H1 (cell line): Measurements from ENCODE around the gene SHANK1. TPM values are rescaled to one million over a fixed set of nuclear protein-coding genes. Genes with fewer than 3 reads are reported as not detected.

Source experiments
- CTCF ChIA-PET: fragments of 300-600 bp; sonication (Branson Sonifier 250); formaldehyde crosslinking; loops from one replicate; lab custom pipeline; 2021; ENCODE audit not compliant: partially characterized antibody; lab: Charles Lee
- POLR2A ChIA-PET: fragments of 300-600 bp; sonication (Branson Sonifier 250); formaldehyde crosslinking; loops from one replicate; lab custom pipeline; 2021; ENCODE audit warnings: inconsistent platforms; ENCODE audit not compliant: partially characterized antibody; lab: Charles Lee
- DNase-seq, 2 experiments: peaks; one replicate each; pipeline versions ENCODE4 v3.0.0 to v3.0.0-alpha.2; 2010 to 2022; ENCODE audit warnings: low spot score in 2 of 2, low read depth in 1 of 2, mixed read lengths in 1 of 2
- FAIRE-seq: peaks from 2 replicates; lab custom pipeline; 2011; peaks lifted over from hg19 to GRCh38; lab: Jason Lieb, UNC
- H2AFZ ChIP-seq: 2 replicates; pipeline ENCODE4 v1.8.1; 2012; ENCODE audit warnings: low read length, inconsistent platforms
- H2AK5ac ChIP-seq: 2 replicates; pipeline ENCODE4 v1.6.1; 2013; ENCODE audit warnings: low read depth, low read length
- H2BK120ac ChIP-seq: replicated peaks from 2 replicates; pipeline ENCODE3; 2013; ENCODE audit warnings: low read depth, low read length, inconsistent platforms
- H2BK12ac ChIP-seq: 2 replicates; pipeline ENCODE4 v1.6.1; 2013; ENCODE audit warnings: low read depth, low read length
- H2BK15ac ChIP-seq: 2 replicates; pipeline ENCODE4 v1.6.1; 2013; ENCODE audit warnings: low read length
- H2BK20ac ChIP-seq: 2 replicates; pipeline ENCODE4 v1.6.1; 2013; ENCODE audit warnings: low read length
- H2BK5ac ChIP-seq: 2 replicates; pipeline ENCODE4 v1.6.1; 2013; ENCODE audit warnings: low read depth, low read length
- H3K14ac ChIP-seq: 2 replicates; pipeline ENCODE4 v1.6.1; 2013; ENCODE audit warnings: inconsistent platforms; ENCODE audit not compliant: insufficient read length
- H3K18ac ChIP-seq: 2 replicates; pipeline ENCODE4 v1.6.1; 2013; ENCODE audit warnings: low read length; ENCODE audit errors: extremely low read depth
- H3K23ac ChIP-seq: 2 replicates; pipeline ENCODE4 v1.6.1; 2013; ENCODE audit warnings: inconsistent platforms; ENCODE audit not compliant: insufficient read length
- H3K23me2 ChIP-seq: 2 replicates; pipeline ENCODE4 v1.6.1; 2013; ENCODE audit warnings: low read depth, low read length
- H3K27ac ChIP-seq: 2 replicates; pipeline ENCODE4 v1.6.1; 2011; ENCODE audit warnings: low read depth, low read length, inconsistent platforms
- H3K27me3 ChIP-seq, 4 experiments: replicated peaks in 1 of 4; 1 replicate in 1 of 4; 2 replicates in 3 of 4; pipeline versions ENCODE4 v1.6.1 to v1.8.1; 2011 to 2013; ENCODE audit warnings: low read length in 3 of 4, mild to moderate bottlenecking in 3 of 4, inconsistent platforms in 2 of 4, mixed read lengths in 2 of 4, moderate library complexity in 1 of 4; ENCODE audit not compliant: control insufficient read depth in 3 of 4, insufficient read depth in 3 of 4; ENCODE audit errors: extremely low read depth in 1 of 4
- H3K36me3 ChIP-seq, 4 experiments: 2 replicates each; pipeline versions ENCODE4 v1.6.1 to v1.8.1; 2011 to 2013; ENCODE audit warnings: mild to moderate bottlenecking in 4 of 4, low read length in 3 of 4, moderate library complexity in 2 of 4, control low read depth in 1 of 4, inconsistent platforms in 1 of 4; ENCODE audit not compliant: insufficient read depth in 4 of 4, control insufficient read depth in 2 of 4
- H3K4ac ChIP-seq: replicated peaks from 2 replicates; pipeline ENCODE3; 2013; ENCODE audit warnings: low read length, low read depth, mixed read lengths, inconsistent platforms; ENCODE audit not compliant: insufficient read length
- H3K4me1 ChIP-seq, 4 experiments: replicated peaks in 1 of 4; 1 replicate in 1 of 4; 2 replicates in 3 of 4; pipeline versions ENCODE4 v1.6.1 to v1.8.1; 2011 to 2013; ENCODE audit warnings: low read length in 3 of 4, inconsistent platforms in 2 of 4, mixed read lengths in 1 of 4; ENCODE audit not compliant: insufficient read depth in 4 of 4, control insufficient read depth in 3 of 4
- H3K4me2 ChIP-seq, 2 experiments: 2 replicates each; pipeline versions ENCODE4 v1.6.1 to v1.8.1; 2011 to 2013; ENCODE audit warnings: low read depth in 2 of 2, low read length in 2 of 2, control low read depth in 1 of 2, inconsistent platforms in 1 of 2, mild to moderate bottlenecking in 1 of 2; ENCODE audit not compliant: insufficient read depth in 1 of 2
- H3K4me3 ChIP-seq, 4 experiments: fragments of 200-600, 300-600 bp in 1 of 4; sonication (generic), shearing (Covaris generic), sonication (Bioruptor Twin) in 1 of 4; 2 replicates each; pipeline versions ENCODE4 v1.5.1 to v1.8.1; 2011 to 2016; ENCODE audit warnings: low read length in 4 of 4, low read depth in 3 of 4, control low read depth in 2 of 4, inconsistent platforms in 2 of 4, mild to moderate bottlenecking in 2 of 4, mixed read lengths in 1 of 4, moderate library complexity in 1 of 4; ENCODE audit not compliant: insufficient read depth in 2 of 4; ENCODE audit errors: extremely low read depth in 1 of 4
- H3K56ac ChIP-seq: replicated peaks from 2 replicates; pipeline ENCODE3; 2013; ENCODE audit warnings: low read depth, mild to moderate bottlenecking, mixed read lengths, low read length, inconsistent platforms; ENCODE audit not compliant: insufficient read length
- H3K79me1 ChIP-seq: 2 replicates; pipeline ENCODE4 v1.6.1; 2013; ENCODE audit warnings: low read depth, low read length, control low read depth
- H3K79me2 ChIP-seq, 2 experiments: 2 replicates each; pipeline versions ENCODE4 v1.6.1 to v1.8.1; 2012 to 2013; ENCODE audit warnings: low read length in 2 of 2, mild to moderate bottlenecking in 2 of 2, inconsistent platforms in 1 of 2; ENCODE audit not compliant: insufficient read depth in 2 of 2, control insufficient read depth in 1 of 2
- H3K9ac ChIP-seq, 4 experiments: replicated peaks in 1 of 4; 1 replicate in 1 of 4; 2 replicates in 3 of 4; pipeline versions ENCODE4 v1.6.1 to v1.8.1; 2011 to 2013; ENCODE audit warnings: low read depth in 3 of 4, low read length in 3 of 4, control low read depth in 2 of 4, mild to moderate bottlenecking in 2 of 4, moderate library complexity in 2 of 4, inconsistent platforms in 1 of 4; ENCODE audit errors: extremely low read depth in 1 of 4
- H3K9me3 ChIP-seq, 2 experiments: 2 replicates each; pipeline versions ENCODE4 v1.6.1 to v1.8.1; 2012 to 2013; ENCODE audit warnings: mild to moderate bottlenecking in 2 of 2, moderate library complexity in 2 of 2, control low read depth in 1 of 2, inconsistent platforms in 1 of 2, low read depth in 1 of 2, low read length in 1 of 2, mixed read lengths in 1 of 2; ENCODE audit not compliant: insufficient read depth in 2 of 2
- H4K20me1 ChIP-seq, 2 experiments: replicated peaks in 1 of 2; 2 replicates each; pipeline versions ENCODE3 to v1.8.1; 2011 to 2013; ENCODE audit warnings: inconsistent platforms in 2 of 2, low read length in 2 of 2, mild to moderate bottlenecking in 1 of 2; ENCODE audit not compliant: insufficient read depth in 2 of 2, control insufficient read depth in 1 of 2
- H4K5ac ChIP-seq: 2 replicates; pipeline ENCODE4 v1.6.1; 2013; ENCODE audit warnings: low read length, low read depth, mixed read lengths, inconsistent platforms; ENCODE audit not compliant: insufficient read length
- H4K8ac ChIP-seq: 2 replicates; pipeline ENCODE4 v1.8.0; 2013; ENCODE audit warnings: mild to moderate bottlenecking, moderate library complexity, low read length, inconsistent platforms; ENCODE audit not compliant: insufficient read depth; ENCODE audit errors: extremely low read depth
- H4K91ac ChIP-seq: replicated peaks from 2 replicates; pipeline ENCODE3; 2013; ENCODE audit warnings: low read length, mixed read lengths, inconsistent platforms; ENCODE audit not compliant: insufficient read length
- ASH2L ChIP-seq: fragments of 200-600, 300-600 bp; sonication (generic); IDR thresholded peaks from one replicate; pipeline ENCODE4 v1.7.1; 2017; ENCODE audit warnings: low read length
- CEBPB ChIP-seq: IDR thresholded peaks from 2 replicates; pipeline ENCODE4 v1.6.1; 2012; ENCODE audit warnings: low read depth, low read length
- CHD2 ChIP-seq: IDR thresholded peaks from 2 replicates; pipeline ENCODE4 v1.6.1; 2012; ENCODE audit warnings: low read length, improper control_type of control experiment
- CTBP2 ChIP-seq: IDR thresholded peaks from 2 replicates; pipeline ENCODE4 v1.7.0; 2011; ENCODE audit warnings: borderline replicate concordance, mild to moderate bottlenecking, moderate library complexity, mixed read lengths, low read length; ENCODE audit not compliant: insufficient read depth, insufficient read length
- GTF2F1 ChIP-seq: IDR thresholded peaks from 2 replicates; pipeline ENCODE4 v1.6.1; 2012; ENCODE audit warnings: low read depth, low read length, improper control_type of control experiment, borderline replicate concordance
- HDAC6 ChIP-seq: IDR thresholded peaks from one replicate; pipeline ENCODE4 v1.7.1; 2012; ENCODE audit warnings: low read depth, mild to moderate bottlenecking, inconsistent platforms, low read length, moderate library complexity
- MAFK ChIP-seq: IDR thresholded peaks from 2 replicates; pipeline ENCODE4 v1.6.1; 2012; ENCODE audit warnings: low read depth, mild to moderate bottlenecking, improper control_type of control experiment, low read length
- NANOG ChIP-seq: IDR thresholded peaks from 2 replicates; pipeline ENCODE4 v1.6.1; 2011; ENCODE audit warnings: low read length, low read depth, mild to moderate bottlenecking, inconsistent platforms; ENCODE audit not compliant: insufficient read depth, poor library complexity, severe bottlenecking
- RAD21 ChIP-seq, 2 experiments: IDR thresholded peaks in 1 of 2; conservative IDR thresholded peaks in 1 of 2; 2 replicates each; pipeline ENCODE4 v1.6.1; 2011; ENCODE audit warnings: low read depth in 2 of 2, low read length in 2 of 2, improper control_type of control experiment in 1 of 2, inconsistent platforms in 1 of 2, mild to moderate bottlenecking in 1 of 2, moderate library complexity in 1 of 2
- SP4 ChIP-seq: IDR thresholded peaks from 2 replicates; pipeline ENCODE4 v1.6.1; 2012; ENCODE audit warnings: low read length, inconsistent platforms
- TAF1 ChIP-seq: IDR thresholded peaks from 2 replicates; pipeline ENCODE4 v1.6.1; 2011; ENCODE audit warnings: mild to moderate bottlenecking, low read depth, low read length
- WGBS, 2 experiments: shearing (Covaris generic) in 1 of 2; methylation state at CpG; one replicate each; pipeline versions ENCODE4 v1.1.6 to v1.1.7; 2013 to 2015; ENCODE audit warnings: low lambda C conversion rate in 2 of 2, mixed read lengths in 2 of 2, inconsistent platforms in 1 of 2, low coverage in 1 of 2, missing lambda C conversion rate in 1 of 2; ENCODE audit not compliant: insufficient replicate concordance in 2 of 2, insufficient coverage in 1 of 2, insufficient read length in 1 of 2; ENCODE audit errors: extremely low coverage in 1 of 2, missing lambda C conversion rate in 1 of 2; 5-methylcytosine and 5-hydroxymethylcytosine counted together
- polyA plus RNA-seq, 7 experiments: library from polyadenylated mRNA; depleted of rRNA in 3 of 7; stranded (reverse) in 5 of 7; unstranded in 2 of 7; fragments of >200 nt in 5 of 7; fragments of 200-250 nt in 2 of 7; gene quantifications; 1 replicate in 5 of 7; 2 replicates in 1 of 7; 4 replicates in 1 of 7; pipeline versions ENCODE4 v1.2.1 to v1.2.3, GENCODE V29; 2011 to 2013; ENCODE audit warnings: missing spikeins in 2 of 7, mixed read lengths in 2 of 7
- total RNA-seq: library from RNA; stranded (reverse); fragmentation: NEBNext Ultra II Directional; extraction: Animal tissue kit (Norgen Biotek cat#: 25700); gene quantifications from 2 replicates; pipeline ENCODE4 v1.2.1, GENCODE V29; 2021
- TF ChIP-seq, protein P1 (sequence below): IDR thresholded peaks from 2 replicates; pipeline ENCODE4 v1.6.1; 2012; ENCODE audit warnings: inconsistent platforms

Gene SHANK1
- total and polyA plus RNA-seq, 2 of the 8 experiments (the other 6 are each of a cell fraction or from before 2014, with no cell fraction given), result 1.1 to 3.7 TPM

DNA sequence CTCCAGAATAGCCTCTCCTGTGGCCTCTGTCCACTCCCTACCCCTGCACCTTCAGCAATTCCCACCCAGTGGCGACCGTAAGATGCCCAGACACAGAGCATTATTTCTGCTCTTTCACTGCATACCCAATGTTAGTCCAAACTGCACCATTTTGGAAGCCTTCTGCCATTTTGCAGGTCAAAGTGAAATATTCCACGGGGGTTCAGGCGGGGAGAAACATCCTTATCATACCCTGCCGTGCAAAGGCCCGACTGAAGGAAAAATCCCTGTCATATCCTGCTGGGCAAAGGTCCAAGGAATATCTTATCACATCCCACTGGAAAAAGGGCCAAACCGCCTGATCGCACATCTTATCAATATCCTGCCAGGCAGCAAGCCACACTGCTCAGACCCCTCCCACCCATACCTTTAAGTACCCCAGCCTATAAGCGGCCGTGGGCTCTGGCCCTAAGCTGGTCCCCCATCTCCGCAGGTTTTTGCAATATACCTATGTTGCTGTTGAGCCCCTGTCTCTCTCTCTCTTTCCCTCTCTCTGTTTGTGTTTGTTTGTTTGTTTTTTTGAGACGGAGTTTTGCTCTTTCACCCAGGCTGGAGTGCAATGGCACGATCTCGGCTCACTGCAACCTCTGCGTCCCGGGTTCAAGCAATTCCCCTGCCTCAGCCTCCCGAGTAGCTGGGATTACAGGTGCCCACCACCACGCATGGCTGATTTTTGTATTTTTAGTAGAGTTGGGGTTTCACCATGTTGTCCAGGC, 21.8 kb upstream of the SHANK1 start:
- WGBS, 2 experiments, result 79% methylated on average over 18 of the region's 18 CpGs; no CpG with 5 or more reads in 1 of the 2 experiments
- TF ChIP-seq ASH2L, result no peak
- no peak for TF ChIP-seq MAFK
- no peak for TF ChIP-seq CTBP2
- TF ChIP-seq HDAC6, result no peak
- TF ChIP-seq GTF2F1, result no peak
- TF ChIP-seq NANOG, result no peak
- TF ChIP-seq, protein P1, sequence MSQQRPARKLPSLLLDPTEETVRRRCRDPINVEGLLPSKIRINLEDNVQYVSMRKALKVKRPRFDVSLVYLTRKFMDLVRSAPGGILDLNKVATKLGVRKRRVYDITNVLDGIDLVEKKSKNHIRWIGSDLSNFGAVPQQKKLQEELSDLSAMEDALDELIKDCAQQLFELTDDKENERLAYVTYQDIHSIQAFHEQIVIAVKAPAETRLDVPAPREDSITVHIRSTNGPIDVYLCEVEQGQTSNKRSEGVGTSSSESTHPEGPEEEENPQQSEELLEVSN, result no peak
- TF ChIP-seq CEBPB, result no peak
- no peak for TF ChIP-seq CHD2
- TF ChIP-seq SP4, result no peak
- no peak for TF ChIP-seq TAF1
- TF ChIP-seq RAD21 (IDR thresholded peaks at IDR 0.05 in 1 of 2, conservative IDR thresholded peaks at IDR 0.05 in 1 of 2; ENCODE audit: low read depth in 2 of 2, low read length in 2 of 2), result no peak
- H3K4me2 ChIP-seq, result no peak overlapping the region
- H3K79me1 ChIP-seq, result no peaks in the 10 kb centered on the region
- H3K4me3 ChIP-seq, result no peak overlapping the region
- H2AFZ ChIP-seq, result no peak overlapping the region
- H3K79me2 ChIP-seq, result no peaks in the 10 kb centered on the region
- H2BK120ac ChIP-seq, result no peak overlapping the region
- DNase-seq (no peak), FAIRE-seq (no peak)
- H3K18ac ChIP-seq, result no peak overlapping the region
- no peaks in the 10 kb centered on the region for H3K23me2 ChIP-seq
- no peaks in the 10 kb centered on the region for H3K9me3 ChIP-seq
- H3K9ac ChIP-seq, result no peak overlapping the region
- no peak overlapping the region for H2BK5ac ChIP-seq
- 0 out of 7 replicates have a peak, but pooled peaks cover 0 to 2% (median 0%) of the 10 kb centered on the region in 4 experiments for H3K27me3 ChIP-seq
- H4K91ac ChIP-seq, result no peak overlapping the region
- no peak overlapping the region for H2AK5ac ChIP-seq
- no peak overlapping the region for H2BK12ac ChIP-seq
- H3K4ac ChIP-seq, result no peak overlapping the region
- H2BK15ac ChIP-seq, result no peak overlapping the region
- no peak overlapping the region for H4K8ac ChIP-seq
- H3K23ac ChIP-seq, result no peak overlapping the region
- no peaks in the 10 kb centered on the region for H3K36me3 ChIP-seq
- H3K14ac ChIP-seq, result no peak overlapping the region
- H4K5ac ChIP-seq, result no peak overlapping the region
- ChIA-PET POLR2A (interaction anchor here (1.1 kb wide), 1 partner anchor 48 kb away, joined by 3 read pairs; no protein-coding TSS in a partner anchor), CTCF (interaction anchor here (0.6 to 1.3 kb wide), 4 partner anchors 11 to 164 kb away, joined by 3 read pairs; no protein-coding TSS in a partner anchor)
- H2BK20ac ChIP-seq, result no peak overlapping the region
- peaks cover 0 to 2% of the 10 kb centered on the region in 2 experiments for H4K20me1 ChIP-seq
- peaks cover 0 to 4% (median 0%) of the 10 kb centered on the region in 4 experiments; a peak in 1 of 7 replicates for H3K4me1 ChIP-seq
- no peak overlapping the region for H3K27ac ChIP-seq
- H3K56ac ChIP-seq, result no peak overlapping the region
